Aorta (tissue), 5 donors: Measurements from ENCODE around the gene IPPK. TPM values are rescaled to one million over a fixed set of nuclear protein-coding genes. Genes with fewer than 3 reads are reported as not detected.

ENCODE experiments used
- ATAC-seq: fragments of 200-7000 bp; cut with Tn5 transposase; one replicate; pipeline ENCODE4 v1.9.1; 2022; ENCODE audit warnings: moderate library complexity; ENCODE audit not compliant: low FRiP score
- DNase-seq, 2 donors: peaks; one replicate each; pipeline ENCODE4 v3.0.0-alpha.2; 2020
- H3K27ac ChIP-seq, 2 donors: one replicate each; pipeline ENCODE4 v1.5.1; 2013; ENCODE audit warnings: low read length in 2 of 2, mild to moderate bottlenecking in 2 of 2, moderate library complexity in 2 of 2, control low read depth in 1 of 2, inconsistent platforms in 1 of 2, low read depth in 1 of 2
- H3K27me3 ChIP-seq, 2 donors: one replicate each; pipeline ENCODE4 v1.6.1; 2013; ENCODE audit warnings: control low read depth in 1 of 2, low read length in 1 of 2, mild to moderate bottlenecking in 1 of 2, moderate library complexity in 1 of 2; ENCODE audit not compliant: insufficient read depth in 2 of 2, control insufficient read depth in 1 of 2
- H3K36me3 ChIP-seq, 2 donors: one replicate each; pipeline ENCODE4 v1.6.1; 2013; ENCODE audit warnings: control low read depth in 1 of 2, low read length in 1 of 2, mild to moderate bottlenecking in 1 of 2; ENCODE audit not compliant: insufficient read depth in 2 of 2, control insufficient read depth in 1 of 2
- H3K4me1 ChIP-seq, 2 donors: one replicate each; pipeline ENCODE4 v1.6.1; 2013; ENCODE audit warnings: low read length in 2 of 2, control low read depth in 1 of 2, mild to moderate bottlenecking in 1 of 2, moderate library complexity in 1 of 2; ENCODE audit not compliant: insufficient read depth in 2 of 2, control insufficient read depth in 1 of 2
- H3K4me3 ChIP-seq, 2 donors: one replicate each; pipeline ENCODE4 v1.5.1; 2013; ENCODE audit warnings: low read length in 2 of 2, control low read depth in 1 of 2, mild to moderate bottlenecking in 1 of 2
- H3K9me3 ChIP-seq: one replicate; pipeline ENCODE4 v1.6.1; 2013; ENCODE audit warnings: mild to moderate bottlenecking, low read length; ENCODE audit not compliant: control insufficient read depth
- WGBS, 2 donors: extraction: QIAGEN DNeasy Blood & Tissue Kit; methylation state at CpG; one replicate each; pipeline ENCODE4 v1.1.7; 2013; 5-methylcytosine and 5-hydroxymethylcytosine counted together
- intact Hi-C, 2 donors: fragments of 100-400 bp; cut with DNase I; formaldehyde crosslinking; loops; one replicate each; pipeline versions ENCODE4 v1.14.2 to v1.15.0; 2022
- polyA plus RNA-seq, 2 donors: library from polyadenylated mRNA; stranded (reverse); fragments of 200-250 nt; gene quantifications; one replicate each; pipeline ENCODE4 v1.2.3, GENCODE V29; 2013
- total RNA-seq, 2 donors: library from RNA; stranded (reverse); fragmentation: NEBNext Ultra II Directional; extraction: Animal tissue kit (Norgen Biotek cat#: 25700); gene quantifications; one replicate each; pipeline ENCODE4 v1.2.1, GENCODE V29; 2021
- donor health status: healthy with polysubstance abuse.
- donor health status: Bipolar disorder and iron deficiency.
- donor health status: DM: no; HTN: no; CAD: no.
- donor health status: DM: no; HTN: no; CAD: no.
- donor health status: DM: yes; HTN: yes; CAD: no.

Gene IPPK
- total and polyA plus RNA-seq, 4 donors = 2.5 to 12.1 (median 6.8) TPM

GRCh38 chr9:92663951-92664350 is 6.0 kb downstream of the IPPK start:
- peak; percentile 24 to 44 for DNase-seq
- no peaks in the 10 kb centered on the region for H3K9me3 ChIP-seq
- ATAC-seq = no peak
- WGBS, 2 donors = 85% methylated on average over 10 of the region's 10 CpGs
- peaks cover 0 to 3% of the 10 kb centered on the region in 2 donors for H3K36me3 ChIP-seq
- no peaks in the 10 kb centered on the region for H3K27me3 ChIP-seq
- no peak overlapping the region for H3K27ac ChIP-seq
- intact Hi-C loops = no loop called here
- no peak overlapping the region for H3K4me3 ChIP-seq
- H3K4me1 ChIP-seq = no peaks in the 10 kb centered on the region

GRCh38 chr9:92663126-92663525 is 6.8 kb downstream of the IPPK start:
- H3K4me3 ChIP-seq = no peak overlapping the region
- H3K36me3 ChIP-seq = peaks cover 0 to 3% of the 10 kb centered on the region in 2 donors
- WGBS, 2 donors = 95% methylated on average over 3 of the region's 3 CpGs
- H3K27me3 ChIP-seq = no peaks in the 10 kb centered on the region
- H3K4me1 ChIP-seq = no peaks in the 10 kb centered on the region
- ATAC-seq (no peak), DNase-seq (no peak)
- intact Hi-C loops = no loop called here
- no peak overlapping the region for H3K27ac ChIP-seq
- H3K9me3 ChIP-seq = no peaks in the 10 kb centered on the region

- peak in 1 of 2 donors; percentile 41 for DNase-seq
- Histone ChIP-seq H3K27ac (no peak overlapping the region), H3K9me3 (no peaks in the 10 kb centered on the region), H3K4me3 (no peak overlapping the region), H3K4me1 (no peaks in the 10 kb centered on the region), H3K36me3 (peaks cover 0 to 3% of the 10 kb centered on the region in 2 donors), H3K27me3 (no peaks in the 10 kb centered on the region)
- ATAC-seq = no peak
- intact Hi-C loops = no loop called here
- WGBS, 2 donors = 88 to 92% methylated on average over 4 of the region's 4 CpGs
Observed at GRCh38 chr9:92661743-92662142, 8.2 kb downstream of the IPPK start.

- ATAC-seq (no peak), DNase-seq (peak; percentile 21 to 43)
- Histone ChIP-seq H3K9me3 (no peaks in the 10 kb centered on the region), H3K4me3 (no peak overlapping the region), H3K36me3 (peaks cover 0 to 2% of the 10 kb centered on the region in 2 donors), H3K27me3 (no peaks in the 10 kb centered on the region), H3K4me1 (no peaks in the 10 kb centered on the region), H3K27ac (no peak overlapping the region)
- WGBS, 2 donors = 76 to 83% methylated on average over 5 of the region's 5 CpGs
- intact Hi-C loops = no loop called here
Observed at GRCh38 chr9:92661127-92661526, 8.8 kb downstream of the IPPK start.

- Histone ChIP-seq H3K27ac (no peak overlapping the region), H3K4me3 (no peak overlapping the region), H3K27me3 (no peaks in the 10 kb centered on the region), H3K9me3 (no peaks in the 10 kb centered on the region), H3K36me3 (no peaks in the 10 kb centered on the region), H3K4me1 (no peaks in the 10 kb centered on the region)
- 86 to 88% methylated on average over 4 of the region's 4 CpGs for WGBS, 2 donors
- intact Hi-C loops = no loop called here
- ATAC-seq (no peak), DNase-seq (peak; percentile 17 to 30)
Observed at GRCh38 chr9:92660266-92660665, 9.7 kb downstream of the IPPK start.

- no peak for ATAC-seq
- Histone ChIP-seq H3K27ac (no peak overlapping the region), H3K27me3 (no peaks in the 10 kb centered on the region), H3K4me1 (no peaks in the 10 kb centered on the region), H3K9me3 (no peaks in the 10 kb centered on the region), H3K4me3 (no peak overlapping the region), H3K36me3 (no peaks in the 10 kb centered on the region)
- WGBS, 2 donors = 78 to 80% methylated on average over 10 of the region's 10 CpGs
- DNase-seq = peak; percentile 8 to 63
- intact Hi-C loops = no loop called here
Observed at GRCh38 chr9:92659601-92660000, 10.3 kb downstream of the IPPK start.

GRCh38 chr9:92658611-92659010 is 11.3 kb downstream of the IPPK start:
- peak; percentile 5 to 32 for DNase-seq
- no peaks in the 10 kb centered on the region for H3K36me3 ChIP-seq
- H3K9me3 ChIP-seq = no peaks in the 10 kb centered on the region
- H3K4me1 ChIP-seq = no peaks in the 10 kb centered on the region
- intact Hi-C loops = no loop called here
- H3K27me3 ChIP-seq = no peaks in the 10 kb centered on the region
- no peak overlapping the region for H3K27ac ChIP-seq
- no peak for ATAC-seq
- no peak overlapping the region for H3K4me3 ChIP-seq
- WGBS, 2 donors = 94 to 96% methylated on average over 4 of the region's 4 CpGs

GRCh38 chr9:92658176-92658575 is 11.8 kb downstream of the IPPK start:
- Histone ChIP-seq H3K4me3 (no peak overlapping the region), H3K9me3 (no peaks in the 10 kb centered on the region), H3K4me1 (no peaks in the 10 kb centered on the region), H3K27ac (no peak overlapping the region), H3K36me3 (no peaks in the 10 kb centered on the region), H3K27me3 (no peaks in the 10 kb centered on the region)
- intact Hi-C loops = no loop called here
- ATAC-seq (no peak), DNase-seq (peak; percentile 24 to 35)
- WGBS, 2 donors = 90 to 93% methylated on average over 7 of the region's 7 CpGs

GRCh38 chr9:92657296-92658094 is 12.4 kb downstream of the IPPK start:
- Histone ChIP-seq H3K27ac (no peak overlapping the region), H3K4me3 (no peak overlapping the region), H3K9me3 (no peaks in the 10 kb centered on the region), H3K4me1 (no peaks in the 10 kb centered on the region), H3K36me3 (no peaks in the 10 kb centered on the region), H3K27me3 (no peaks in the 10 kb centered on the region)
- ATAC-seq (no peak), DNase-seq (peak; percentile 22 to 41)
- intact Hi-C loops = no loop called here
- WGBS, 2 donors = 92% methylated on average over 15 to 17 of the region's 17 CpGs
